IPS-20b (cell line): ENCODE results near the gene EPHA6.
"Not testable (repeated sequence)": the region's sequence is repeated elsewhere in the genome, so short reads cannot be mapped to it uniquely, and the experiment has no call there.

Experiments
- H3K27ac ChIP-seq: one replicate; pipeline ENCODE4 v1.5.1; 2013; ENCODE audit warnings: low read length
- H3K27me3 ChIP-seq: 2 replicates; pipeline ENCODE4 v1.6.1; 2013; ENCODE audit warnings: mild to moderate bottlenecking, low read length, inconsistent platforms; ENCODE audit not compliant: insufficient read depth
- H3K36me3 ChIP-seq: 2 replicates; pipeline ENCODE4 v1.6.1; 2013; ENCODE audit warnings: low read depth, mild to moderate bottlenecking, inconsistent platforms, low read length, moderate library complexity; ENCODE audit not compliant: insufficient read depth
- H3K4me1 ChIP-seq: 2 replicates; pipeline ENCODE4 v1.6.1; 2013; ENCODE audit warnings: mild to moderate bottlenecking, control low read depth, inconsistent platforms, low read length, moderate library complexity; ENCODE audit not compliant: insufficient read depth
- H3K4me3 ChIP-seq: 2 replicates; pipeline ENCODE4 v1.5.1; 2013; ENCODE audit warnings: mild to moderate bottlenecking, low read length, inconsistent platforms
- H3K9ac ChIP-seq: 2 replicates; pipeline ENCODE4 v1.6.1; 2013; ENCODE audit warnings: low read depth, mild to moderate bottlenecking, inconsistent platforms, low read length, moderate library complexity
- H3K9me3 ChIP-seq: 2 replicates; pipeline ENCODE4 v1.6.1; 2013; ENCODE audit warnings: mild to moderate bottlenecking, low read depth, low read length, inconsistent platforms; ENCODE audit not compliant: insufficient read depth

EPHA6 gene

DNA sequence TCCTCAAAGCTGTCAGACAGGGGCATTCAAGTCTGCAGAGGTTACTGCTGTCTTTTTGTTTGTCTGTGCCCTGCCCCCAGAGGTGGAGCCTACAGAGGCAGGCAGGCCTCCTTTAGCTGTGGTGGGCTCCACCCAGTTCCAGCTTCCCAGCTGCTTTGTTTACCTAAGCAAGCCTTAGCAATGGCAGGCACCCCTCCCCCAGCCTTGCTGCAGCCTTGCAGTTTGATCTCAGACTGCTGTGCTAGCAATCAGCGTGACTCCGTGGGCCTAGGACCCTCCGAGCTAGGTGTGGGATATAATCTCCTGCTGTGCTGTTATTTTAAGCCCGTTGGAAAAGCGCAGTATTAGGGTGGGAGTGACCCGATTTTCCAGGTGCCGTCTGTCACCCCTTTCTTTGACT, 127.7 kb downstream of the EPHA6 start:
- not testable (repeated sequence) for H3K9me3 ChIP-seq, H3K4me3 ChIP-seq, H3K27me3 ChIP-seq, H3K9ac ChIP-seq, H3K4me1 ChIP-seq, H3K36me3 ChIP-seq, H3K27ac ChIP-seq

DNA sequence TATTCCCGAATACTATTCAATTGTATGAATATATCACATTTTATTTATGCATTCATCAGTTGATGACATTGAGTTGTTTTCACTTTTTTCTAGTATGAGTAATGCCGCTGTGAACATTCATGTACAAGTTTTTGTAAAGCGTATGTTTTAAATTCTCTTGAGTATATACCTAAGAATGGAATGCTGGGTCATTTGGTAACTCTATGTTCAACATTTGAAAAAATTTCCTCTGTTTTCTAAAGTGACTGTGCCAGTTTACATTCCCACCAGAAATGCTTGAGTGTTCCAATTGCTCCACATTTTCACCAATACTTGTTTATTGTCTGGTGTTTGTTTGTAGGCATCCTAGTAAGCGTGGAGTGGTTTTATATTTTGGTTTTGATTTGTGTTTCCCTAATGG, 144.5 kb downstream of the EPHA6 start:
- Histone ChIP-seq H3K4me1 (no peaks in the 10 kb centered on the region), H3K9ac (no peak overlapping the region), H3K27ac (no peak overlapping the region), H3K4me3 (no peak overlapping the region), H3K36me3 (no peaks in the 10 kb centered on the region), H3K27me3 (no peaks in the 10 kb centered on the region), H3K9me3 (no peaks in the 10 kb centered on the region)

DNA sequence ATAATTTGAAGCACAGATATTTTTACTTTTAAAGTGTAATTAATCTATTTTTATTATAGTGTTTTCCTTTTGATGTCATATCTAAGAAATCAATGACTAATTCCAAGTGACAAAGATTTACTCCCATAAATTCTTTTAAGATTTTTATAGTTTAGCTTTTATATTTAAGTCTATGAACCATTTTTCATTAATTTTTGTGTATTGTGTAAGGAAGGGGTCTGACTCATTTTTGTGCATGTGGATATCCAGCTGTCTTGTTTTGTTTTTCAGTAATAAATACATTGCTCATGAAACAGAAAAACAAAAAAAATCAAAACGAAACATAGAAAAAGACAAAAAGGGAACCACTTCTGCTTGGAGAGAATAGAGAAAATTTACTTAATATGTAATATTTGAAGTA, 145.1 kb downstream of the EPHA6 start:
- Histone ChIP-seq H3K4me3 (no peak overlapping the region), H3K9ac (no peak overlapping the region), H3K27ac (no peak overlapping the region)

DNA sequence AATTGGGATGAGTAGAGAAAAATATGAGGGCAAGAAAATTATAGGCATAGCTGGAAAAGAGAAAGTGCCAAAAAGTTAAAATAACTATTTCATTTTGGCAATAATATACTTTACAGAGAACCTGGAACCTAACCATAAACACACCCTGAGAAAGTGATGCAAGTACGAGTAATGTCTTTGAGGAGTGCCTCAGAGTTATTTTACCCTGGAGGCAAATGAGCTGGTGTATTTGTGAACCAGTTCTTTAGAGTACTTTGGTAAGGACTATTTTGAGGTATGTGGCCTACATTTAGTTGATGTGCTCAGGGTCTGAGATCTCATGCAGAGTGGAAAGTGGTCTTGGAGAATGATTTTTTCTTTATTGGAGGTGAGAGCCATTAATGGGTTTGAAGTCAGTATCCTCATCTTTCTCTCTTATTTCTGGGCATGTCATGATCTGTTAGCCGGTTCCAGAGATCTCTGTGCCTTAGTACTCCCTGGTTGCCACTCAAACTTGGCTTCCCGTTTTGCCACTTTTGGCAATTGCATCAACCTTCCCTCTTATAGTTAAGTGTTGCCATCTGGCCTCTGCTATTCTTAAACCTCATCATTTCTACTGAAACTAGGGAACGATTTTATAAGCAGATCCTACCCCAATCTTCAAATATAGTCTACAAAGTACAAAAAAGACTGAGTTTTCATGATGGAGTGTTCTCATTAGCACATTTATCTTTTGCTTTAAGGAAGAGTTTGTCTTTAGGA, 145.7 kb downstream of the EPHA6 start:
- Histone ChIP-seq H3K4me1 (no peaks in the 10 kb centered on the region), H3K9me3 (no peaks in the 10 kb centered on the region), H3K27ac (no peak overlapping the region), H3K4me3 (no peak overlapping the region), H3K36me3 (no peaks in the 10 kb centered on the region), H3K27me3 (no peaks in the 10 kb centered on the region), H3K9ac (no peak overlapping the region)

More for the DNA sequence above, 145.1 kb downstream of the EPHA6 start:
- no peaks in the 10 kb centered on the region for H3K9me3 ChIP-seq
- H3K4me1 ChIP-seq, result no peaks in the 10 kb centered on the region
- no peaks in the 10 kb centered on the region for H3K27me3 ChIP-seq
- H3K36me3 ChIP-seq, result no peaks in the 10 kb centered on the region

DNA sequence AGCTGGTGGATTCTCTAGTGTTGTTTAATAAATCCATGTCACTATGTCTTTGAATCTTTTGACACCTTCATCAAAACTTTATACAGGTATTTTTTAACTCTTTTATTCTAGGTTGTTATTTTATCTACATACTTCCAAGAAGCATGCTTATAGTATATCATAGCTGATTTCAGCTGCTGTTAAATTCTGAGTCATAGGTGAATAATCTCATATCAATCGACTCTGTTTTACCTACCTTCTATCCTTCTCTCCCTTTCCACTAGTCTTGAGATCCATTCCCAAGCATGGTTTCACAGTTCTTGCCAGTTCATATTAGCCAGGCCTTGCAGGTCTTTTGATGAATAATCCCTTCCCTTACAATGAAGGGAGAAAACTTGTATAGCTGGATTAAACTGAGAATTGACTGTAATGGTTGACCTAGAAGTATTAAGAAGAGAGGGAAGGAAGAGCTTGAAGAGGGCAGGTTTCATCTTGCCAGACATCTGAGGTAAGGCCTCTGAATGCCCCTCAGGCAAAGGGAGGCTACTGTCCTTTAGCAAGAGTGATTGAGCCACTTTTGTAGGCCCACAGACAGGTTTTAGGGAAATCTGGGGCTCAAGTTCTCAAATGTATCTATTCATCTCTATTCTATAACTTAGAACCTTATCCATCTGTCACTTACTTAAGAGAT, 146.4 kb downstream of the EPHA6 start:
- no peaks in the 10 kb centered on the region for H3K27me3 ChIP-seq
- H3K9ac ChIP-seq, result no peak overlapping the region
- no peak overlapping the region for H3K27ac ChIP-seq
- no peaks in the 10 kb centered on the region for H3K4me1 ChIP-seq
- no peaks in the 10 kb centered on the region for H3K9me3 ChIP-seq
- no peak overlapping the region for H3K4me3 ChIP-seq
- no peaks in the 10 kb centered on the region for H3K36me3 ChIP-seq

GRCh38 chr3:96961576-96961975, 147.2 kb downstream of the EPHA6 start:
- no peaks in the 10 kb centered on the region for H3K4me1 ChIP-seq
- no peak overlapping the region for H3K4me3 ChIP-seq
- H3K27me3 ChIP-seq, result no peaks in the 10 kb centered on the region
- H3K9me3 ChIP-seq, result no peaks in the 10 kb centered on the region
- H3K9ac ChIP-seq, result no peak overlapping the region
- no peak overlapping the region for H3K27ac ChIP-seq
- H3K36me3 ChIP-seq, result no peaks in the 10 kb centered on the region

GRCh38 chr3:96966181-96966929, 152.0 kb downstream of the EPHA6 start:
- no peak overlapping the region for H3K27ac ChIP-seq
- H3K27me3 ChIP-seq, result no peaks in the 10 kb centered on the region
- no peak overlapping the region for H3K4me3 ChIP-seq
- H3K9ac ChIP-seq, result no peak overlapping the region
- H3K4me1 ChIP-seq, result no peaks in the 10 kb centered on the region
- H3K36me3 ChIP-seq, result no peaks in the 10 kb centered on the region
- no peaks in the 10 kb centered on the region for H3K9me3 ChIP-seq

DNA sequence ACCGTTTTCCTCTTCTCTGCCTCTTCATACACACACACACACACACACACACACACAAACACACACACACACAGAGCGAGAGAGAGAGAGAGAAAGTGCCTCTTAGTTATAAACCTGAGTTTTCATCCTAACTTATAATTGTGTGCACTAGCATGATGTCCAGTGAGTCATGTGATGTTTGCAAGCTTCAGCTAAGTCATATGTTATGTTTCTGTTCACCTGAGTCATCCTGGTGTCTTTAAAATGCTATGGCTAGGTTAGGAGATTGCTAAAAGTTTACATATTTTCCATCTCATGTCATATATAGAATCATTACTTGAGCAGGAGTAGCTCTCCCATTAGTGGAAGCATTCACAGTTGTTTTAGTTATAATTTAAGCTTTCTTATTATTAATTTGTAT, 155.8 kb downstream of the EPHA6 start:
- no peaks in the 10 kb centered on the region for H3K4me1 ChIP-seq
- no peaks in the 10 kb centered on the region for H3K9me3 ChIP-seq
- H3K27ac ChIP-seq, result no peak overlapping the region
- no peaks in the 10 kb centered on the region for H3K36me3 ChIP-seq
- H3K4me3 ChIP-seq, result no peak overlapping the region
- no peak overlapping the region for H3K9ac ChIP-seq
- no peaks in the 10 kb centered on the region for H3K27me3 ChIP-seq

- no peaks in the 10 kb centered on the region for H3K4me1 ChIP-seq
- no peak overlapping the region for H3K27ac ChIP-seq
- H3K9me3 ChIP-seq, result no peaks in the 10 kb centered on the region
- no peaks in the 10 kb centered on the region for H3K27me3 ChIP-seq
- no peaks in the 10 kb centered on the region for H3K36me3 ChIP-seq
- H3K4me3 ChIP-seq, result no peak overlapping the region
- H3K9ac ChIP-seq, result no peak overlapping the region
These were observed 163.3 kb downstream of the EPHA6 start for GRCh38 chr3:96977671-96978070.

- not testable (repeated sequence) for H3K9me3 ChIP-seq, H3K4me1 ChIP-seq, H3K36me3 ChIP-seq, H3K27ac ChIP-seq, H3K9ac ChIP-seq, H3K27me3 ChIP-seq, H3K4me3 ChIP-seq
These were observed 169.3 kb downstream of the EPHA6 start for GRCh38 chr3:96983716-96984115.

GRCh38 chr3:96986241-96986640, 171.8 kb downstream of the EPHA6 start:
- Histone ChIP-seq H3K9ac (no peak overlapping the region), H3K36me3 (no peaks in the 10 kb centered on the region), H3K9me3 (peaks cover 6% of the 10 kb centered on the region; the same call in 1 of the 2 replicates), H3K27me3 (no peaks in the 10 kb centered on the region), H3K4me1 (no peaks in the 10 kb centered on the region), H3K27ac (no peak overlapping the region), H3K4me3 (no peak overlapping the region)

- Histone ChIP-seq H3K9me3 (no peaks in the 10 kb centered on the region), H3K4me1 (no peaks in the 10 kb centered on the region), H3K27ac (no peak overlapping the region), H3K36me3 (no peaks in the 10 kb centered on the region), H3K9ac (no peak overlapping the region), H3K4me3 (no peak overlapping the region), H3K27me3 (no peaks in the 10 kb centered on the region)
These were observed 176.8 kb downstream of the EPHA6 start for GRCh38 chr3:96991231-96991630.
